NT2/D1 (cell line): ENCODE data around the gene MXD4.
A peak's percentile ranks its signal among the peaks of the same experiment; 100 is the strongest.

ENCODE experiments used
- DNase-seq: peaks from one replicate; pipeline ENCODE4 v3.0.0-alpha.2; 2011; ENCODE audit warnings: low read depth, low spot score
- H3K27me3 ChIP-seq: 2 replicates; pipeline ENCODE4 v1.6.0; 2011; ENCODE audit warnings: mild to moderate bottlenecking; ENCODE audit not compliant: insufficient read length, insufficient read depth
- H3K36me3 ChIP-seq: 2 replicates; pipeline ENCODE4 v1.6.1; 2011; ENCODE audit warnings: mild to moderate bottlenecking, low read length, mixed read lengths; ENCODE audit not compliant: insufficient read depth, insufficient read length
- H3K4me1 ChIP-seq: 2 replicates; pipeline ENCODE4 v1.5.1; 2011; ENCODE audit not compliant: insufficient read depth, insufficient read length
- H3K4me3 ChIP-seq: 2 replicates; pipeline ENCODE4 v1.5.1; 2011; ENCODE audit warnings: low read depth; ENCODE audit not compliant: insufficient read length
- H3K9ac ChIP-seq: 2 replicates; pipeline ENCODE4 v1.6.0; 2011; ENCODE audit warnings: low read depth; ENCODE audit not compliant: insufficient read length
- H3K9me3 ChIP-seq: 2 replicates; pipeline ENCODE4 v1.5.1; 2011; ENCODE audit warnings: mild to moderate bottlenecking, low read length; ENCODE audit not compliant: insufficient read depth
- SUZ12 ChIP-seq: IDR thresholded peaks from 2 replicates; pipeline ENCODE4 v1.6.1; 2011; ENCODE audit not compliant: insufficient read length, insufficient read depth; ENCODE audit errors: extremely low read depth
- YY1 ChIP-seq: IDR thresholded peaks from 2 replicates; pipeline ENCODE4 v1.6.1; 2011; ENCODE audit not compliant: insufficient read length, insufficient read depth
- ZNF274 ChIP-seq: IDR thresholded peaks from 2 replicates; pipeline ENCODE4 v1.6.1; 2011; ENCODE audit warnings: mild to moderate bottlenecking, low read depth, low read length

The MXD4 gene, protein sequence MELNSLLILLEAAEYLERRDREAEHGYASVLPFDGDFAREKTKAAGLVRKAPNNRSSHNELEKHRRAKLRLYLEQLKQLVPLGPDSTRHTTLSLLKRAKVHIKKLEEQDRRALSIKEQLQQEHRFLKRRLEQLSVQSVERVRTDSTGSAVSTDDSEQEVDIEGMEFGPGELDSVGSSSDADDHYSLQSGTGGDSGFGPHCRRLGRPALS

DNA sequence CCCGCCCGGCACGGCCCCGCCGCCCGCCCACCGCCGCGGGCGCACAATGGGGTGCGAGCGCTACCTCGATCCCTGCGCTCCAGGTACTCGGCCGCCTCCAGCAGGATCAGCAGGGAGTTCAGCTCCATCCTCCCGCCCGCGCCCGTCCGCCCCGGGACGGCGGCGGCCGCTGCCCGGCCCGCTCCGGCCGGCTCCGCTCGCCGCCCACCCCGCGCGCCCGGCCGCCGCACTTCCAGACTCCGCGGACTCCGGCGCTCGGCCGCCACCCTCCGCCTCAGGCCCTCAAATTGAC, at the start of gene MXD4:
TSS of gene MXD4 (minus strand) at position 257 of the 292 bp plus-strand sequence. CDS start at position 128, 129 bp downstream.
- Histone ChIP-seq H3K9me3 (no peaks in the 10 kb centered on the region), H3K27me3 (peaks cover 19% of the 10 kb centered on the region), H3K4me1 (peaks cover 29% of the 10 kb centered on the region), H3K4me3 (peak within 1 kb of the TSS; percentile 68), H3K36me3 (peaks cover 22% of the 10 kb centered on the region), H3K9ac (peak within 1 kb of the TSS; percentile 86)
- TF ChIP-seq SUZ12 (no peak), ZNF274 (no peak), YY1 (no peak)
- DNase-seq: no peak

DNA sequence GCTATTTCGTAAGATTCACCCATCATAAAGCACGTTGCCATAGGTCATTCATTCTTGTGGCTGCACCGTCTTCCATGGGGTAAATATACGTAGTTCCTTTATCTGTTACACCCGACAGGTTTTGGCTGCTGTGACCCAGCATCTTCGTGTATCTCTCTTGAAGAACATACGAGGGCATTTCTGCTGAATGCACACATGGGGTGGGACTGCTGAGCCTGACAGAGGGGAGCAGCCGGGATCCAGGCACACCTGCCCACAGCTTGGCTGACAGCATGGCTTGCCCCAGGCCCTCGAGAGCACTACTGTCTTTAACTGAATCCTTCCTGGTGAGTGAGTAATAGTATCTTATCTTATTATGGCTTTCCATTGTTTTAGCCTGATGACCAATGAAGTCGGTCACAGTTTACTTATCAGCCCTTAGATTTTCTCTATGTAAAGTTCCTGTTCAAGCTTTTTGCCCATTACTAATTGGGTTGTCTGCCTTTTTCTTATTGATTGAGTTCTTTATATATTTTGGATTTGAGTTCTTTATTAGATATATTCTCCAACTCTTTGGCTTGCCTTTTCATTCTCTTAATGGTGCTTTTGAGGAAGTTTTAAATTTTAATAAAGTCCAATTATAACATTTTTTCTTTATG, 45.0 kb upstream of the MXD4 start:
- no peaks in the 10 kb centered on the region for H3K27me3 ChIP-seq
- TF ChIP-seq YY1: no peak
- TF ChIP-seq ZNF274: no peak
- no peak for TF ChIP-seq SUZ12
- no peaks in the 10 kb centered on the region for H3K36me3 ChIP-seq
- peaks cover 3% of the 10 kb centered on the region for H3K4me1 ChIP-seq
- DNase-seq: no peak
- no peak overlapping the region for H3K9ac ChIP-seq
- no peak overlapping the region for H3K4me3 ChIP-seq
- H3K9me3 ChIP-seq: peaks cover 18% of the 10 kb centered on the region; the same call in 1 of the 2 replicates

DNA sequence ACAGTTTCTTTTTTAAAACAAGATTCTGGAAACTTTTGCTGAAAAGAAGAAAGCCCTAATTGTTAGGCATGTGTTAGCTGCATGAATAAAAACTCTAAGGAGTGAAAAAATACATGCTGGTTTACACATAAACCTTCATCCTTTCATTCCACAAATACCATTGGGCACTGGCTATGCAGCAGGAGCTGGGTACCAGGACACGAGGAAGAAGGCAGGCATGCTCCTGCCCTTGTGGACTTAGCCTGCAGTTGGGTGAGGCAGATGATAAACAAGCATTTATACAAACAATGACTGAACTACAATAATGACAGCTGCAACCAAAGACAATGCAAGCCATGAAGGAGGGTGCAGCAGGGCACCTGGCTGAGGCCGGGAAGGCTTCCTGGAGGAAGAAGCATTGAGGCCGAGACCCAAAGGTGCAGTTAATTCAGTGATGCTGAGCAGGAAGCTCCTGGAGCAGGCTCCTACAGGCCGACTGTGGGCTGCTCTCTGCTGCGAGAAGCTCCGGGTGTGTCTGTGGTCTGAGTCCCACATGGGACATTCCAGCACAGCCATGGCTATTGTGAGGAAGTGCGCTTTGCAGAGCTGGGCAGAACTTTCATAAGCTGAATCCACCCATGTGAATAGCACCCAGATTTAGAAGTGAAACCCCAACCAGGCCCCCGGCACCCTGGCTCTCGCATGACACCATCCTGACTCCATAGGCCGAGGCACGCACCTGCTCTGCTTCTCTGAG, 44.0 kb upstream of the MXD4 start:
- no peak for DNase-seq
- no peak overlapping the region for H3K9ac ChIP-seq
- TF ChIP-seq SUZ12 (no peak), YY1 (no peak), ZNF274 (no peak)

DNA sequence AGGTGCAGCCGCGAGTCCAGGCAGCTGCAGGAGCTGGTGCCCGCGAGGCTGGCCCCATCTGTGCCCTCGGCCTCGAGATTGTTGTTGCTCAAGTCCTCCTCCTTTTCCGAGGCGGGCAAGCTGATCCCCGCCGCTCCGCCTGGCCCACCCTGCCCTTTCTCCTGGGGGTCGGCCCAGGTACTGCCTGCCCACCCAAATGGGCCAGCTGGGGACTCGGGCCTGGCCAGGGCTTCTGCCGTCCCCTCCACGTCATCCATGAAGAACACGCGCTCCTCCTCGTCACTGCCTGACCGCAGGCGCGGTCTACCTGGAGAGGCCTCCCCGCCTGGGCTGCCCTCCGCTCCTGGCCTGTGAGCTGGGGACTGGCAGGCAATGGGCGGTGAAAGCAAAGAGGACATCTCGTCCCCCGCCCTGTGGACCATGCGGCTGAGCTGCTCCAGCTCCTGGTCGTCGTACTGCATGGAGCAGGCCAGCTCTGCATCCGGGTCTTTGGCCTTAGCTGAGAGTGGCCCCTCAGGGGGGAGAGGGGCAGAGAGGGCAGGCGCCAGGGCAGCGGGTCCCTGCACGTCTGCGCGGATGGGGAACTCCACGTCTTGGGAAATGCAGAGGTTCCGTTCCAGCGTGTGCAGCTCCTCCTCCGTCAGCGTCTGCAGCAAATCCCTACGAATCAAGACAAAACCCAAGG, 43.1 kb upstream of the MXD4 start:
- no peak for DNase-seq
- H3K27me3 ChIP-seq: no peaks in the 10 kb centered on the region
- peaks cover 19% of the 10 kb centered on the region; the same call in 1 of the 2 replicates for H3K9me3 ChIP-seq
- no peak overlapping the region for H3K4me3 ChIP-seq
- peaks cover 10% of the 10 kb centered on the region for H3K4me1 ChIP-seq
- H3K9ac ChIP-seq: no peak overlapping the region
- TF ChIP-seq YY1 (no peak), SUZ12 (no peak), ZNF274 (no peak)
- no peaks in the 10 kb centered on the region for H3K36me3 ChIP-seq

More for the DNA sequence above, 44.0 kb upstream of the MXD4 start:
- Histone ChIP-seq H3K36me3 (no peaks in the 10 kb centered on the region), H3K9me3 (peaks cover 19% of the 10 kb centered on the region; the same call in 1 of the 2 replicates), H3K4me1 (peaks cover 10% of the 10 kb centered on the region), H3K27me3 (no peaks in the 10 kb centered on the region), H3K4me3 (no peak overlapping the region)

DNA sequence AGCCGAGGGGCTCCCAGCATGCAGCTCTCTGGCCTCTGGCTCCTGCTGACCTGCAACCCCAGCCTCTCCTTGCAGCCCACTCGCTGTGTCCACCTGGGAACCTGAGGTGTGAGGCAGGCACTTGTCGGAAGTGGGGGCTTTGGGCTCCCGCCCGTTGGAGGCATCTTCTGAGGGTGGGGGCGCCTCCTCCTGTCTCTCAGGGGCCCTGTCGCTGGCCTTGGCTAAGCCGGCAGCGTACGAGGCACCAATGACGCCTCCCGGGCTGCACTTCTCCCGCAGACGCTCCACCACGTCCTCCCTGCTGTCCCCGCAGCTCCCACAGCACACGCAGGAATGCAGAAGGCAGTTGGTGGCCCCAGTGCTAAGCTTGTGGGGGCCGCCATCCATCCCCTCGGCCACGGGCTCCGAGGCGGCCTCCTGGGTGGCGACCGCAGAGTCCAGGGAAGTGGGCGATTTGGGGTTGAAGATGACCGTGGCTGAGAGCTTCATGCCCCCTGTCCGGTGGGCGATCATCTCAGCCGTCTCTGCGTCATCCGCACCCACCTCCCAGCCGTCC, 42.5 kb upstream of the MXD4 start:
- Histone ChIP-seq H3K4me1 (peaks cover 10% of the 10 kb centered on the region), H3K9me3 (peaks cover 19% of the 10 kb centered on the region; the same call in 1 of the 2 replicates), H3K9ac (no peak overlapping the region), H3K36me3 (no peaks in the 10 kb centered on the region), H3K4me3 (no peak overlapping the region), H3K27me3 (no peaks in the 10 kb centered on the region)
- TF ChIP-seq ZNF274 (no peak), SUZ12 (no peak), YY1 (no peak)
- DNase-seq: no peak

DNA sequence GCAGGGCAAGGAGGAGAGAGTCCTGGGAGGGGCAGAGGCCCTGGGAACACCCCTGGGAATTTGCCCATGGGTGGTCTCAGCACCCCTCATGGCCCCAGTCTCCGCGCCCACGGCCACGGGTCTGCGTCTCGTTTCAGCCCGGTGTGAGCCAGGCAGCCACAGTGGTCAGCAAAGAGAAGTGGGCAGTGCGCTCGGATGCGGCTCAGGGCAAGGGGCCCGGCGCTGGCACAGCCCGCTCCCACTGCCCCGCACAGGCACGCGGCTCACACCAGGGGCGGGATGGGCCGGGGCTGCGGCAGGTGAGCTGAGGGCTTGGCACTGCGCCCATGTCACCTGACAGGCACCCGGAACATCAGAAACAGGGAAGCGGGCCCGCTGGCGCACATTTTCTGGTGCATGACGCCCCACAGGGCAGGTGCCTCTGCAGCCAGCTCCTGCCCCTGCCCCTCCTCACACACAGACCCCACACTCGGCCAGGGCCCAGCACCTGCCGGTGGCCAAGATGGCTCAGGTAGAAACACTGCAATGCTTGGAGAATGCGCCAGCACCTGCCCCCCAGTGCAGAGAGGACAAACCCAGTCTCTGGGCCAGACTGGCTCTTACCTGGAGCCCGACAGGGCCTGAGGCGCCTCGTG, 41.9 kb upstream of the MXD4 start:
- Histone ChIP-seq H3K9me3 (peaks cover 19% of the 10 kb centered on the region; the same call in 1 of the 2 replicates), H3K4me1 (peaks cover 10% of the 10 kb centered on the region), H3K9ac (no peak overlapping the region), H3K27me3 (no peaks in the 10 kb centered on the region), H3K4me3 (no peak overlapping the region), H3K36me3 (no peaks in the 10 kb centered on the region)
- TF ChIP-seq YY1 (no peak), SUZ12 (no peak), ZNF274 (no peak)
- DNase-seq: no peak

DNA sequence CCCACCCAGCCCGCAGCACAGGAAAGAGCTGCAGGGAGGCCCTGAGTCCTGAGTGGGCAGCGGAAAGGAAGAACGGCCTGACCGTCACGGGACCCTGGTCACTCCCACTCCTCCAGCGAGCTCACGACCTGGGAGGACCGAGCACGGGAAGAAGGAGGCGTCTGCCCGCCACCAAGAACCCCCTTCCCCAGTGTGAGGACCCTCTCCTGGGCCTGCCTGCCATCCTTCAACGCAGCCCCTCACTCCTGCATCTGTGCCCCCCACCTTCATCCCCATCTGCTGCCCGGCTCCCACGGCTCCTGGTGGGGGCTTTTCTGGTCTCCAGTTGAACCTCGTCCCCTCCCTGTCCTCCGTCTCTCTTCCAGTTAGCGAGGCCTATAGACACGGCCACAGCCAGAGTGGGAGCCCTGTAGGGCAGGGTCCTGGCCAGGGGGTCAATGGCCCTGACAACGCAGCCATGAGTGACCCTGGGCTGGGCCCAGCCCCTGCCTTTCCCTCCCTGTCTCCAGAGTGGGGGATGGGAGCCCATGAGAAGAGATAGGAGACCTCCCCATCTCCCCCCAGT, 41.3 kb upstream of the MXD4 start:
- peaks cover 19% of the 10 kb centered on the region; the same call in 1 of the 2 replicates for H3K9me3 ChIP-seq
- DNase-seq: no peak

More for the DNA sequence above, 41.3 kb upstream of the MXD4 start:
- H3K27me3 ChIP-seq: no peaks in the 10 kb centered on the region
- no peaks in the 10 kb centered on the region for H3K36me3 ChIP-seq
- no peak overlapping the region for H3K9ac ChIP-seq
- TF ChIP-seq SUZ12 (no peak), ZNF274 (no peak), YY1 (no peak)
- peaks cover 10% of the 10 kb centered on the region for H3K4me1 ChIP-seq
- H3K4me3 ChIP-seq: no peak overlapping the region
